Heart left ventricle (tissue), 16 donors: Measurements from ENCODE around the gene RNF13. TPM values are rescaled to one million over a fixed set of nuclear protein-coding genes. Genes with fewer than 3 reads are reported as not detected.
"Not testable (repeated sequence)": the region's sequence is repeated elsewhere in the genome, so short reads cannot be mapped to it uniquely, and the experiment has no call there.

ENCODE experiments used
- ATAC-seq, 4 donors: fragments of 200-7000 bp; cut with Tn5 transposase; one replicate each; pipeline ENCODE4 v1.9.1; 2020 to 2022; ENCODE audit warnings: moderate library complexity in 4 of 4, mild to moderate bottlenecking in 3 of 4, moderate number of reproducible peaks in 1 of 4
- DNase-seq, 5 donors: peaks; one replicate each; pipeline ENCODE4 v3.0.0-alpha.2; 2020
- H3K27ac ChIP-seq, 12 donors: fragments of 200-600 bp; sonication (generic) in 4 of 12; one replicate each; pipeline versions ENCODE4 v1.5.0 to v1.8.0; 2016 to 2022; ENCODE audit warnings: mild to moderate bottlenecking in 2 of 12
- H3K27me3 ChIP-seq, 9 donors: fragments of 200-600 bp; sonication (generic) in 2 of 9; one replicate each; pipeline versions ENCODE4 v1.5.1 to v1.8.0; 2016 to 2022; ENCODE audit warnings: mild to moderate bottlenecking in 3 of 9
- H3K36me3 ChIP-seq, 9 donors: fragments of 200-600 bp; sonication (generic) in 2 of 9; one replicate each; pipeline versions ENCODE4 v1.5.0 to v1.8.0; 2018 to 2022; ENCODE audit warnings: mild to moderate bottlenecking in 2 of 9
- H3K4me1 ChIP-seq, 12 donors: fragments of 200-600 bp; sonication (generic) in 4 of 12; one replicate each; pipeline versions ENCODE4 v1.5.0 to v1.8.0; 2016 to 2022; ENCODE audit warnings: mild to moderate bottlenecking in 3 of 12
- H3K4me3 ChIP-seq, 12 donors: fragments of 200-600 bp; sonication (generic) in 4 of 12; one replicate each; pipeline versions ENCODE4 v1.5.0 to v1.8.0; 2017 to 2022; ENCODE audit warnings: mild to moderate bottlenecking in 9 of 12, moderate library complexity in 4 of 12
- H3K9me3 ChIP-seq, 12 donors: fragments of 200-600 bp; sonication (generic) in 4 of 12; one replicate each; pipeline versions ENCODE4 v1.5.0 to v1.8.0; 2016 to 2022; ENCODE audit warnings: mild to moderate bottlenecking in 1 of 12
- CTCF ChIP-seq, 12 donors: fragments of 200-600 bp; sonication (generic) in 4 of 12; IDR thresholded peaks; one replicate each; pipeline versions ENCODE4 v1.5.0 to v1.8.0; 2018 to 2022; ENCODE audit warnings: antibody characterized with exemption in 12 of 12, mild to moderate bottlenecking in 5 of 12
- POLR2A ChIP-seq, 2 donors: fragments of 450-650 bp; IDR thresholded peaks; one replicate each; pipeline ENCODE4 v1.6.1; 2017; ENCODE audit warnings: antibody characterized with exemption in 2 of 2, mild to moderate bottlenecking in 2 of 2, moderate library complexity in 2 of 2
- WGBS, 4 donors: extraction: QIAGEN DNeasy Blood & Tissue Kit in 2 of 4; methylation state at CpG; one replicate each; pipeline versions ENCODE4 v1.1.5 to v1.1.7; 2013 to 2018; 5-methylcytosine and 5-hydroxymethylcytosine counted together
- intact Hi-C, 10 donors: fragments of 100-400 bp; cut with DNase I; formaldehyde crosslinking; loops; one replicate each; pipeline versions ENCODE4 v1.11.1 to v1.14.2; 2022
- polyA plus RNA-seq, 2 donors: library from polyadenylated mRNA; stranded (reverse); fragments of 200-250 nt; gene quantifications; one replicate each; pipeline ENCODE4 v1.2.3, GENCODE V29; 2013
- total RNA-seq, 9 donors: library from RNA; depleted of rRNA in 2 of 9; stranded (reverse); fragments of >200 nt in 2 of 9; fragmentation: NEBNext Ultra II Directional in 3 of 9; extraction: Animal tissue kit (Norgen Biotek cat#: 25700) in 3 of 9; gene quantifications; one replicate each; pipeline versions ENCODE4 v1.1.0 to v1.2.4, GENCODE V29; 2016 to 2023
- donor health status: ischemic (EF 13 %, LVEDD 7.1; RV severe dilation, severe dysfunction).
- donor health status: healthy with polysubstance abuse.
- donor health status: DM: no; HTN: yes; CAD: no.
- donor health status: DM: no; HTN: no; CAD: no.
- donor health status: ischemic (EF 25% LVEDD 6.9; RV normal size, moderate dysfunction).
- donor health status: ischemic (EF 25% LVEDD 5.7; RV mildly dilated, moderate dysfunction).
- donor health status: healthy.
- donor health status: DM: yes; HTN: yes; CAD: no.
- donor health status: ischemic (EF 35%, LVEDD 5.7; RV mildly dilated, moderate dysfunction).
- donor health status: nonischemic (EF 11% LVEDD 7.7; RV severe dilation, severe dysfunction).
- donor health status: DM: yes; HTN: yes; CAD: no.
- donor health status: PGD.
- donor health status: ischemic (EF 29% LVEDD 5.4; RV normal size, mild dysfunction).
- donor health status: nonischemic (EF 23%, LVEDD 6.1; RV moderate dilation, normal function).

Gene RNF13
- total and polyA plus RNA-seq, 11 donors = 21.4 to 77.6 (median 55.1) TPM

DNA sequence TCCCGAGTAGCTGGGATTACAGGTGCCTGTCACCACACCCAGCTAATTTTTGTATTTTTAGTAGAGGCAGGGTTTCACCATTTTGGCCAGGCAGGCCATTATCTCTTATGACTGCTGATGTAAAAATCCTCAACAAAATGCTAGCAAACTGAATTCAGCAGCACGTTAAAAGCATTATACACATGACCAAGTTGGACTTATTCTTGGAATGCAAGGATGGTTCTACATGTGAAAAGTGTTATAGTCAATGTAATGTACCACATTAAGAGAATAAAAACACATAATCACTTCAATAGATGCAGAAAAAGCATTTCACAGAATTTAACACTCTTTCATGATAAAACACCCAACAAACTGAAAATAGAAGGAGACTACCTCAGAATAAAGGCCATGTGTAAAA is 20.2 kb downstream of the RNF13 start:
- H3K4me3 ChIP-seq = no peak overlapping the region
- no peaks in the 10 kb centered on the region for H3K27me3 ChIP-seq
- peaks cover 0 to 73% (median 19%) of the 10 kb centered on the region in 12 donors for H3K9me3 ChIP-seq
- 88 to 100% (median 95%) methylated on average over 2 of the region's 2 CpGs for WGBS, 4 donors
- no peak for ATAC-seq
- intact Hi-C loops = no loop called here
- no peak for DNase-seq
- no peaks in the 10 kb centered on the region for H3K36me3 ChIP-seq
- H3K27ac ChIP-seq = no peak overlapping the region
- no peak for TF ChIP-seq POLR2A (IDR thresholded peaks at IDR 0.05)
- no peak for TF ChIP-seq CTCF (IDR thresholded peaks at IDR 0.05)
- H3K4me1 ChIP-seq = peaks cover 0 to 11% (median 3%) of the 10 kb centered on the region in 12 donors

GRCh38 chr3:149838491-149838890 is 25.5 kb downstream of the RNF13 start:
- DNase-seq, H3K27ac ChIP-seq, intact Hi-C loops, ATAC-seq, H3K4me3 ChIP-seq, H3K27me3 ChIP-seq, H3K36me3 ChIP-seq: not testable (repeated sequence)
- 76 to 93% (median 86%) methylated on average over 2 to 3 of the region's 3 CpGs for WGBS, 4 donors
- Histone ChIP-seq H3K4me1 (peaks cover 0 to 28% (median 6%) of the 10 kb centered on the region in 12 donors), H3K9me3 (peaks cover 0 to 47% (median 8%) of the 10 kb centered on the region in 12 donors)

DNA sequence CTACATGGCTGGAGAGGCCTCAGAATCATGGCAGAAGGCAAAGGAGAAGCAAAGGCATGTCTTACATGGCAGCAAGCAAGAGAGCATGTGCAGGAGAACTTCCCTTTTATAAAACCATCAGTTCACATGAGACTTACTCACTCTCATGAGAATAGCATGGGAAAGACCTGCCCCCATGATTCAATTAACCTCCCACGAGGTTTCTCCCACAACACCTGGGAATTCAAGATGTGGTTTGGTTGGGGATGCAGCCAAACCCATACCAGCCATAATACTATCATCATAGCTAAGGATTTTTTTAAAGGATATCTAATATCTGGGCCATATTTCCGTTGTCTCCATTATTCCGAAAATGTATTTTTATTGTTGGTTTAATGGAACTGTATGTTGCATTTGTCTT is 26.5 kb downstream of the RNF13 start:
- H3K27me3 ChIP-seq, DNase-seq, intact Hi-C loops, H3K27ac ChIP-seq, H3K4me3 ChIP-seq, ATAC-seq, H3K36me3 ChIP-seq: not testable (repeated sequence)
- Histone ChIP-seq H3K9me3 (peaks cover 0 to 37% (median 5%) of the 10 kb centered on the region in 12 donors), H3K4me1 (peaks cover 0 to 35% (median 6%) of the 10 kb centered on the region in 12 donors)
- 94 to 99% (median 96%) methylated on average over 3 of the region's 3 CpGs for WGBS, 4 donors

GRCh38 chr3:149839896-149840295 is 26.9 kb downstream of the RNF13 start:
- intact Hi-C loops = no loop called here
- H3K9me3 ChIP-seq = peaks cover 0 to 33% (median 4%) of the 10 kb centered on the region in 12 donors
- peaks cover 0 to 39% (median 6%) of the 10 kb centered on the region in 12 donors for H3K4me1 ChIP-seq
- no peak overlapping the region for H3K27ac ChIP-seq
- no peak for DNase-seq
- TF ChIP-seq CTCF (IDR thresholded peaks at IDR 0.05) (no peak), POLR2A (IDR thresholded peaks at IDR 0.05) (no peak)
- WGBS, 4 donors = 96 to 99% (median 97%) methylated on average over 3 of the region's 3 CpGs
- H3K27me3 ChIP-seq = no peaks in the 10 kb centered on the region
- ATAC-seq = no peak
- no peaks in the 10 kb centered on the region for H3K36me3 ChIP-seq
- no peak overlapping the region for H3K4me3 ChIP-seq

DNA sequence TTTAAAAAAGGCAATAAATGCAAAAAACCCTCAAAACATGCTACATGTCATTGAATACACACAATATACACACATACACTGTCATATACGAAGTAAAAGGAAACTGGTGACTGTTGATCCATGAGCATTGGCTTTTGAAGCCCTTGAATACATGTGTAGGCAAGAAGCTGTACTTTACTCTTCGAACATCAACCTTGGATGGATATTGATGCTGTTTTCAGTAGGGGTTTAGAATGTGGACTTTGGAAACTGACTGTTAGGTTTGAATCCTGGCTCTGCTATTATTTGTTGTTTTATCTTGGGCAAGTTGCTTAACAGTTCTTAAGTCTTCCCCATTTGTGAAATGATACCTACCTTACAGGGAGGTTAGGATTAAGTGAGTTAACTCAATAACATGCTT is 30.5 kb downstream of the RNF13 start:
- Histone ChIP-seq H3K4me1 (peaks cover 0 to 60% (median 6%) of the 10 kb centered on the region in 12 donors), H3K27ac (no peak overlapping the region), H3K36me3 (peaks cover 0 to 27% (median 19%) of the 10 kb centered on the region in 9 donors), H3K27me3 (no peaks in the 10 kb centered on the region), H3K9me3 (peaks cover 0 to 1% (median 0%) of the 10 kb centered on the region in 12 donors), H3K4me3 (no peak overlapping the region)
- no peak for TF ChIP-seq POLR2A (IDR thresholded peaks at IDR 0.05)
- no peak for TF ChIP-seq CTCF (IDR thresholded peaks at IDR 0.05)
- ATAC-seq (no peak), DNase-seq (no peak)
- WGBS, 4 donors = 90 to 94% (median 91%) methylated on average over 2 of the region's 2 CpGs
- intact Hi-C loops = no loop called here
